IMR-90 (cell line): Measurements from ENCODE around the gene PIP5K1B. TPM values are rescaled to one million over a fixed set of nuclear protein-coding genes. Genes with fewer than 3 reads are reported as not detected.

Experiments
- ATAC-seq: fragments of 200-7000 bp; cut with Tn5 transposase; 2 replicates; pipeline ENCODE4 v1.9.1; 2020; ENCODE audit warnings: low read depth, mild to moderate bottlenecking, moderate library complexity
- BruUV-seq: library from RNA; stranded (reverse); fragments of 400-500 nt; replicated peaks from 2 replicates; lab custom pipeline; 2021; lab: Mats Ljungman, UMichigan
- CTCF ChIA-PET: fragments of 300-600 bp; formaldehyde crosslinking; extraction: SDS; loops from one replicate; lab custom pipeline; 2021; ENCODE audit warnings: antibody characterized with exemption; lab: Yijun Ruan, JAX
- POLR2A ChIA-PET: fragments of 300-600 bp; sonication (Branson Sonifier 250); formaldehyde crosslinking; loops from one replicate; lab custom pipeline; 2022; ENCODE audit warnings: antibody characterized with exemption; ENCODE audit not compliant: unreplicated experiment; lab: Charles Lee
- DNase-seq: peaks from one replicate; pipeline ENCODE4 v3.0.0; 2013
- H2AFZ ChIP-seq: replicated peaks from 2 replicates; pipeline ENCODE3; 2013; ENCODE audit warnings: low read length, mild to moderate bottlenecking; ENCODE audit not compliant: poor library complexity
- H2AK5ac ChIP-seq: 2 replicates; pipeline ENCODE4 v1.6.1; 2013; ENCODE audit warnings: low read depth, low read length, inconsistent platforms
- H2AK9ac ChIP-seq: replicated peaks from 2 replicates; pipeline ENCODE3; 2013; ENCODE audit warnings: mild to moderate bottlenecking, low read depth, low read length, moderate library complexity; ENCODE audit not compliant: poor library complexity
- H2BK120ac ChIP-seq: 2 replicates; pipeline ENCODE4 v1.6.1; 2013; ENCODE audit warnings: low read depth, low read length, inconsistent platforms
- H2BK15ac ChIP-seq: 3 replicates; pipeline ENCODE4 v1.6.1; 2013; ENCODE audit warnings: low read depth, low read length, inconsistent platforms
- H2BK20ac ChIP-seq: 2 replicates; pipeline ENCODE4 v1.6.1; 2013; ENCODE audit warnings: low read depth, mild to moderate bottlenecking, inconsistent platforms, low read length, moderate library complexity
- H2BK5ac ChIP-seq: 2 replicates; pipeline ENCODE4 v1.6.1; 2013; ENCODE audit warnings: mild to moderate bottlenecking, low read depth, low read length, inconsistent platforms; ENCODE audit not compliant: poor library complexity, severe bottlenecking
- H3K14ac ChIP-seq: replicated peaks from 2 replicates; pipeline ENCODE4 v1.6.1; 2013; ENCODE audit warnings: low read depth, low read length, inconsistent platforms
- H3K18ac ChIP-seq: 2 replicates; pipeline ENCODE4 v1.6.1; 2013; ENCODE audit warnings: low read depth, low read length, control low read depth
- H3K23ac ChIP-seq: 2 replicates; pipeline ENCODE4 v1.6.1; 2013; ENCODE audit warnings: low read depth, low read length, inconsistent platforms
- H3K27ac ChIP-seq: 2 replicates; pipeline ENCODE4 v1.5.1; 2013; ENCODE audit warnings: mild to moderate bottlenecking, control low read depth, low read length; ENCODE audit not compliant: insufficient read depth
- H3K27me3 ChIP-seq: 2 replicates; pipeline ENCODE4 v1.6.1; 2013; ENCODE audit warnings: low read length; ENCODE audit not compliant: control insufficient read depth, insufficient read depth
- H3K36me3 ChIP-seq: 2 replicates; pipeline ENCODE4 v1.6.1; 2013; ENCODE audit warnings: low read length, mixed read lengths; ENCODE audit not compliant: control insufficient read depth, insufficient read depth
- H3K4ac ChIP-seq: 2 replicates; pipeline ENCODE4 v1.6.1; 2013; ENCODE audit warnings: low read depth, low read length, inconsistent platforms
- H3K4me1 ChIP-seq: 2 replicates; pipeline ENCODE4 v1.6.1; 2013; ENCODE audit warnings: low read length, mixed read lengths; ENCODE audit not compliant: control insufficient read depth, insufficient read depth
- H3K4me2 ChIP-seq: 2 replicates; pipeline ENCODE4 v1.6.1; 2013; ENCODE audit warnings: low read depth, mild to moderate bottlenecking, control low read depth, low read length, moderate library complexity
- H3K4me3 ChIP-seq: 2 replicates; pipeline ENCODE4 v1.5.1; 2013; ENCODE audit warnings: low read depth, mild to moderate bottlenecking, control low read depth, low read length, moderate library complexity; ENCODE audit not compliant: insufficient read depth
- H3K56ac ChIP-seq: 2 replicates; pipeline ENCODE4 v1.6.1; 2013; ENCODE audit warnings: low read length, inconsistent platforms; ENCODE audit not compliant: insufficient read depth; ENCODE audit errors: extremely low read depth
- H3K79me1 ChIP-seq, 2 experiments: 2 replicates each; pipeline ENCODE4 v1.6.1; 2013; ENCODE audit warnings: low read length in 2 of 2, inconsistent platforms in 1 of 2, low read depth in 1 of 2
- H3K9ac ChIP-seq: 2 replicates; pipeline ENCODE4 v1.6.1; 2013; ENCODE audit warnings: low read depth, low read length, control low read depth
- H3K9me1 ChIP-seq: 2 replicates; pipeline ENCODE4 v1.6.1; 2013; ENCODE audit warnings: low read length, inconsistent platforms; ENCODE audit not compliant: insufficient read depth
- H3K9me3 ChIP-seq: 2 replicates; pipeline ENCODE4 v1.6.1; 2013; ENCODE audit warnings: low read length; ENCODE audit not compliant: control insufficient read depth, insufficient read depth
- H4K20me1 ChIP-seq: 2 replicates; pipeline ENCODE4 v1.6.1; 2013; ENCODE audit warnings: low read length, inconsistent platforms; ENCODE audit not compliant: insufficient read depth
- H4K5ac ChIP-seq: 2 replicates; pipeline ENCODE4 v1.6.1; 2013; ENCODE audit warnings: mild to moderate bottlenecking, low read depth, low read length, control low read depth
- H4K8ac ChIP-seq, 2 experiments: 2 replicates each; pipeline ENCODE4 v1.6.1; 2013; ENCODE audit warnings: low read depth in 2 of 2, low read length in 2 of 2, control low read depth in 1 of 2, inconsistent platforms in 1 of 2
- H4K91ac ChIP-seq: 2 replicates; pipeline ENCODE4 v1.6.1; 2013; ENCODE audit warnings: low read depth, low read length, inconsistent platforms; ENCODE audit not compliant: insufficient read depth
- MAFK ChIP-seq: IDR thresholded peaks from 2 replicates; pipeline ENCODE4 v1.6.1; 2012; ENCODE audit warnings: low read depth, low read length, improper control_type of control experiment
- MXI1 ChIP-seq: IDR thresholded peaks from 2 replicates; pipeline ENCODE4 v1.6.1; 2012; ENCODE audit warnings: low read depth, mild to moderate bottlenecking, low read length, moderate library complexity, borderline replicate concordance
- POLR2A ChIP-seq: IDR thresholded peaks from 2 replicates; pipeline ENCODE4 v1.6.1; 2012; ENCODE audit warnings: mild to moderate bottlenecking, low read depth, low read length
- WGBS, 2 experiments: methylation state at CpG; one replicate each; pipeline versions ENCODE4 v1.1.5 to v1.1.7; 2013; ENCODE audit warnings: missing lambda C conversion rate in 2 of 2; ENCODE audit not compliant: insufficient read length in 1 of 2; ENCODE audit errors: extremely low coverage in 2 of 2; 5-methylcytosine and 5-hydroxymethylcytosine counted together
- dilution Hi-C: fragments of 300-500 bp; cut with HindIII; formaldehyde crosslinking; loops from one replicate; pipeline ENCODE4 v1.14.3; 2018; ENCODE audit warnings: low sequenced_read_pairs; ENCODE audit not compliant: unreplicated experiment
- in situ Hi-C: fragments of 300-500 bp; cut with MboI; formaldehyde crosslinking; loops from 3 replicates; pipeline ENCODE4 v1.14.3; 2019; ENCODE audit warnings: low sequenced_read_pairs, inconsistent platforms, mixed read lengths
- intact Hi-C: fragments of 100-400 bp; cut with micrococcal nuclease; formaldehyde crosslinking; loops from 2 replicates; pipeline ENCODE4 v1.10.0; 2022
- polyA plus RNA-seq, 3 experiments: library from polyadenylated mRNA; depleted of rRNA; stranded (reverse); fragments of >200 nt; gene quantifications; 2 replicates each; pipeline ENCODE4 v1.2.3, GENCODE V29; 2012; ENCODE audit warnings: low replicate concordance in 1 of 3
- total RNA-seq: library from RNA; depleted of rRNA; stranded (reverse); fragments of >200 nt; gene quantifications from 2 replicates; pipeline ENCODE4 v1.2.3, GENCODE V29; 2012

Gene PIP5K1B
- total and polyA plus RNA-seq, 2 of the 4 experiments (the other 2 are of a cell fraction): not detected

DNA sequence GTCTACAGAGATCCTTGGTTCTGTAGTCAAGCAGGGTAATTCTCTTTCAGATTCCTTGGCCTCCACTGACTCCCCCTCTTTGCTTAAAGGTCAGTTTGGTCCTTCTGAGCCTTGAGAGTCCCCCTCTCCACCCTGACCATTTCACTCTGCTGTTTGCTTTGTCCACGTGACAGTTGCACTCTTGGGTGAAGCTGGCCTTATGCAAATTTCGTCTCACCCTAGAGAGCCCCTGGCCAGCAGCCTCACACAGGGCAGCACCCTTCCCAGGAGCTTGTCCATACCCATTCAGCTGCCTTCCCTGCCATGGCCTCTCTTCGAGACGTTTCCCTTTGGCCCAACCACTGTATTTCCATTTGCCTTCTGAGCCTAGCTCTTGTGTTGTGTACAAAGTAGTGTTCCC lies 245.1 kb downstream of the PIP5K1B start:
- POLR2A ChIA-PET: no interaction called here
- dilution Hi-C loops: no loop called here
- CTCF ChIA-PET: interaction anchor here (1.6 to 1.8 kb wide), 2 partner anchors 14 to 16 kb away, joined by 4 to 5 read pairs; no protein-coding TSS in a partner anchor

More for the DNA sequence above, 245.1 kb downstream of the PIP5K1B start:
- ATAC-seq (no peak), DNase-seq (no peak)
- no peaks in the 10 kb centered on the region for H3K9me3 ChIP-seq
- no peaks in the 10 kb centered on the region for H3K79me1 ChIP-seq
- no peak overlapping the region for H3K4ac ChIP-seq
- H2BK15ac ChIP-seq: no peak overlapping the region
- in situ Hi-C loops (no loop called here), intact Hi-C loops (no loop called here)
- peaks cover 2% of the 10 kb centered on the region; the same call in 1 of the 2 replicates for H3K27me3 ChIP-seq
- no peak overlapping the region for H3K23ac ChIP-seq
- no peak overlapping the region for H2BK5ac ChIP-seq
- H3K9me1 ChIP-seq: no peaks in the 10 kb centered on the region
- no peak overlapping the region for H3K56ac ChIP-seq
- no TSS peak for BruUV-seq
- H3K14ac ChIP-seq: no peak overlapping the region
- no peaks in the 10 kb centered on the region for H4K20me1 ChIP-seq
- H4K8ac ChIP-seq: no peak overlapping the region
- TF ChIP-seq MXI1: no peak
- no peak for TF ChIP-seq POLR2A
- TF ChIP-seq MAFK: no peak
- H2AFZ ChIP-seq: no peak overlapping the region
- WGBS, 2 experiments: 17% methylated on average over 1 of the region's 4 CpGs; no CpG with 5 or more reads in 1 of the 2 experiments
- H2BK120ac ChIP-seq: no peak overlapping the region
- H4K91ac ChIP-seq: no peak overlapping the region
- no peak overlapping the region for H3K4me3 ChIP-seq
- H3K9ac ChIP-seq: no peak overlapping the region
- no peak overlapping the region for H2BK20ac ChIP-seq
- no peaks in the 10 kb centered on the region for H3K36me3 ChIP-seq
- H3K4me1 ChIP-seq: no peaks in the 10 kb centered on the region
- no peak overlapping the region for H2AK5ac ChIP-seq
- H3K27ac ChIP-seq: no peak overlapping the region
- no peak overlapping the region for H3K18ac ChIP-seq
- H4K5ac ChIP-seq: no peak overlapping the region
- H3K4me2 ChIP-seq: no peak overlapping the region
- no peak overlapping the region for H2AK9ac ChIP-seq
